Measurements from ENCODE around the gene ENOX2. TPM values are rescaled to one million over a fixed set of nuclear protein-coding genes. Genes with fewer than 3 reads are reported as not detected.

ENOX2 gene
- total and polyA plus RNA-seq, 2 of the 13 experiments (the other 11 are each of a cell fraction or from before 2014, with no cell fraction given), result 5.9 to 8.5 TPM

DNA sequence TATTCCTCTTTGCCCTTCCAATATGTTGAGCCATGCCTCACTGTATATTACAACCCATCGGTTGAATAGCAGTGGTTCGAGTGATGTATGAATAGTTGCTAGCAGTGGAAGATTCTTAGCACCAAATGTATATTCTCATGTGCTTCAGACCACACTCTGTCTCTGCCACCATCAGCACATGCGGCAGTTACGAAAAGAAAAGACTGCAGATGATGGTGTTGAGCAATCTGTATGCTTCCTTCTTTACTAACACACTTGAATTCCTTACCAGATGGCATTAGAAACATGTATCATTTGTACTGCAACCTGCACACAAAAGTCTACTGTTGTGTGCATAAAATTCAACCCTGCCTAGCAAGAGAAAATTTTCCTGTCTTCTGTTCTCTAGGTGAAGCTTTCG is 214.6 kb downstream of the ENOX2 start:
- peaks cover 9% of the 10 kb centered on the region; the same call in 1 of the 2 replicates for H3K4me1 ChIP-seq (ENCODE audit: insufficient read depth, low read length)
- POLR2A ChIA-PET, result no interaction called here
- no TSS peak for BruUV-seq (replicated peaks)
- H3K4me2 ChIP-seq (ENCODE audit: low read depth, low read length), result no peak overlapping the region
- no peak overlapping the region for H3K27ac ChIP-seq (ENCODE audit: extremely low read length, insufficient read depth, low read length)
- no peak overlapping the region for H3K4me3 ChIP-seq (replicated peaks in 1 of 3; ENCODE audit: insufficient read depth in 1 of 3, low read depth in 2 of 3, low read length in 3 of 3)
- no peak overlapping the region for H2AFZ ChIP-seq (ENCODE audit: low read length)
- no peak for DNase-seq (ENCODE audit: low spot score)
- no peak for FAIRE-seq
- no peak overlapping the region for H3K9ac ChIP-seq (ENCODE audit: insufficient read depth, low read depth, low read length)
- no peaks in the 10 kb centered on the region for H3K27me3 ChIP-seq (ENCODE audit: control insufficient read depth in 1 of 2, insufficient read depth in 2 of 2, low read length in 2 of 2)
- no peaks in the 10 kb centered on the region for H4K20me1 ChIP-seq (ENCODE audit: insufficient read depth, low read length)
- no peak for TF ChIP-seq ZNF329 (CRISPR knock-in tag; IDR thresholded peaks at IDR 0.05; ENCODE audit: low read depth)
- no peak for TF ChIP-seq RXRA (CRISPR knock-in tag; IDR thresholded peaks at IDR 0.05)
- no peaks in the 10 kb centered on the region for H3K79me2 ChIP-seq (ENCODE audit: insufficient read depth, low read length)
- H3K9me3 ChIP-seq (ENCODE audit: low read length), result no peaks in the 10 kb centered on the region
- 100% methylated on average over 5 of the region's 5 CpGs for WGBS (ENCODE audit: low lambda C conversion rate)
- no peaks in the 10 kb centered on the region; a peak in 1 of 5 replicates for H3K36me3 ChIP-seq (replicated peaks in 1 of 2; ENCODE audit: control insufficient read depth in 1 of 2, insufficient read depth in 2 of 2, low read length in 2 of 2)
- in situ Hi-C loops (cut with HindIII; ENCODE audit: extremely low pct_ligation_motif_present, low pct_unique_long_range_greater_than_20kb), result no loop called here
- CTCF ChIA-PET (ENCODE audit: low intra/inter-chr PET ratio, low total read pairs), result no interaction called here
- no peak for ATAC-seq
- intact Hi-C loops (cut with micrococcal nuclease; ENCODE audit: unreplicated experiment), result no loop called here

DNA sequence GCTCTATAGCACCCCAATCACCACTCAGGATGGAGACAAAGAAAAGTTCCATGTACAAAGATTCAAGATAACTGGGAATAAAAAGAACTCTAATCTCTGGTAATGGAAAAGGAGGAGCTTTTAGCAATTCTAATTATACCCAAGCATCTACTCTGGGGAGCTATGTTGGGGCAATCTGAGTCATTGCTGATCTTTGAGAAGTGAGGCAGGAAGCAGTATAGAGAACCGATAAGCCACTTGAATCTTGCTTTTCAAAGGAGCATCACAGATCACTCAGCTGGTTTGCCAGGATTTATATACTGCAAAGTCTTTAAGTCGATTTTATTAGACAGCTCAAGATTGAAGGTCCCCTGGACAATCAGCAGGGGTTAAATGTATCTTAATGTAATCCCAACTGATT is 220.0 kb downstream of the ENOX2 start:
- Histone ChIP-seq H3K9ac (ENCODE audit: insufficient read depth, low read depth, low read length) (no peak overlapping the region), H3K27me3 (ENCODE audit: control insufficient read depth in 1 of 2, insufficient read depth in 2 of 2, low read length in 2 of 2) (no peaks in the 10 kb centered on the region), H3K36me3 (replicated peaks in 1 of 2; ENCODE audit: control insufficient read depth in 1 of 2, insufficient read depth in 2 of 2, low read length in 2 of 2) (no peaks in the 10 kb centered on the region; a peak in 1 of 5 replicates), H4K20me1 (ENCODE audit: insufficient read depth, low read length) (no peaks in the 10 kb centered on the region), H3K4me3 (replicated peaks in 1 of 3; ENCODE audit: insufficient read depth in 1 of 3, low read depth in 2 of 3, low read length in 3 of 3) (no peak overlapping the region), H3K9me3 (ENCODE audit: low read length) (no peaks in the 10 kb centered on the region), H3K79me2 (ENCODE audit: insufficient read depth, low read length) (no peaks in the 10 kb centered on the region), H3K27ac (ENCODE audit: extremely low read length, insufficient read depth, low read length) (no peak overlapping the region), H3K4me1 (ENCODE audit: insufficient read depth, low read length) (peaks cover 35% of the 10 kb centered on the region), H3K4me2 (ENCODE audit: low read depth, low read length) (no peak overlapping the region), H2AFZ (ENCODE audit: low read length) (no peak overlapping the region)
- no peak for FAIRE-seq
- in situ Hi-C loops (cut with HindIII; ENCODE audit: extremely low pct_ligation_motif_present, low pct_unique_long_range_greater_than_20kb) (no loop called here), intact Hi-C loops (cut with micrococcal nuclease; ENCODE audit: unreplicated experiment) (no loop called here)
- WGBS (ENCODE audit: low lambda C conversion rate), result 92% methylated on average over 2 of the region's 2 CpGs
- POLR2A ChIA-PET, result no interaction called here
- CTCF ChIA-PET (ENCODE audit: low intra/inter-chr PET ratio, low total read pairs), result no interaction called here
- TF ChIP-seq JUN (CRISPR knock-in tag; IDR thresholded peaks at IDR 0.05), result no peak
- TF ChIP-seq ZBTB25 (CRISPR knock-in tag; IDR thresholded peaks at IDR 0.05), result no peak
- BruUV-seq (replicated peaks), result no TSS peak
- DNase-seq (ENCODE audit: low spot score), result no peak
- ATAC-seq, result no peak

Data from HepG2 (cell line).